ENCODE results near the gene GET4.

Gene GET4

GRCh38 chr7:860149-860548, 16.2 kb upstream of the GET4 start:
- TF ChIP-seq, protein P1, sequence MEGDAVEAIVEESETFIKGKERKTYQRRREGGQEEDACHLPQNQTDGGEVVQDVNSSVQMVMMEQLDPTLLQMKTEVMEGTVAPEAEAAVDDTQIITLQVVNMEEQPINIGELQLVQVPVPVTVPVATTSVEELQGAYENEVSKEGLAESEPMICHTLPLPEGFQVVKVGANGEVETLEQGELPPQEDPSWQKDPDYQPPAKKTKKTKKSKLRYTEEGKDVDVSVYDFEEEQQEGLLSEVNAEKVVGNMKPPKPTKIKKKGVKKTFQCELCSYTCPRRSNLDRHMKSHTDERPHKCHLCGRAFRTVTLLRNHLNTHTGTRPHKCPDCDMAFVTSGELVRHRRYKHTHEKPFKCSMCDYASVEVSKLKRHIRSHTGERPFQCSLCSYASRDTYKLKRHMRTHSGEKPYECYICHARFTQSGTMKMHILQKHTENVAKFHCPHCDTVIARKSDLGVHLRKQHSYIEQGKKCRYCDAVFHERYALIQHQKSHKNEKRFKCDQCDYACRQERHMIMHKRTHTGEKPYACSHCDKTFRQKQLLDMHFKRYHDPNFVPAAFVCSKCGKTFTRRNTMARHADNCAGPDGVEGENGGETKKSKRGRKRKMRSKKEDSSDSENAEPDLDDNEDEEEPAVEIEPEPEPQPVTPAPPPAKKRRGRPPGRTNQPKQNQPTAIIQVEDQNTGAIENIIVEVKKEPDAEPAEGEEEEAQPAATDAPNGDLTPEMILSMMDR (IDR thresholded peaks at IDR 0.05; ENCODE audit: low read depth, low read length, missing control alignments): no peak
- no peak overlapping the region for H3K4me3 ChIP-seq (ENCODE audit: low read depth, low read length)
- DNase-seq (ENCODE audit: low read depth): no peak
- in situ Hi-C loops (cut with HindIII; ENCODE audit: low sequenced_read_pairs): no loop called here

DNA sequence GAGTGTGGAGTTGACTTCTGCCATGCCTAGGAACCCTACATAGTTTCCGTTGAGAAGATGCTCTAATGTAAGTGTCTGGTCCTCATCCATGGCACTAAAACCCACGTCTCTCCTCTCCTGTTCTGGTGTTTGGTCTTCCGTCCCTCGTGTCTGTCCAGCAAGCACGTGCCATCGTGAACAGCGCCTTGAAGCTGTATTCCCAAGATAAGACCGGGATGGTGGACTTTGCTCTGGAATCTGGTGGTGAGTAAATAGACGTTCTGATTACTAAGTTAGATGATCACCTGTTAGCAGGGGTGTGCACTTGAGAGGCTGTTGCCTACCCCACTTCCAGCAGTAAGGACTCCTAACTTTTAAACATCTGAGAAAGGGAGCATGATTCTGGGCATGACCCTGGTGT, 15.1 kb upstream of the GET4 start:
- no peak for DNase-seq (ENCODE audit: low read depth)
- H3K4me3 ChIP-seq (ENCODE audit: low read depth, low read length): no peak overlapping the region
- TF ChIP-seq, protein P1 (IDR thresholded peaks at IDR 0.05; ENCODE audit: low read depth, low read length, missing control alignments): no peak
- in situ Hi-C loops (cut with HindIII; ENCODE audit: low sequenced_read_pairs): no loop called here

DNA sequence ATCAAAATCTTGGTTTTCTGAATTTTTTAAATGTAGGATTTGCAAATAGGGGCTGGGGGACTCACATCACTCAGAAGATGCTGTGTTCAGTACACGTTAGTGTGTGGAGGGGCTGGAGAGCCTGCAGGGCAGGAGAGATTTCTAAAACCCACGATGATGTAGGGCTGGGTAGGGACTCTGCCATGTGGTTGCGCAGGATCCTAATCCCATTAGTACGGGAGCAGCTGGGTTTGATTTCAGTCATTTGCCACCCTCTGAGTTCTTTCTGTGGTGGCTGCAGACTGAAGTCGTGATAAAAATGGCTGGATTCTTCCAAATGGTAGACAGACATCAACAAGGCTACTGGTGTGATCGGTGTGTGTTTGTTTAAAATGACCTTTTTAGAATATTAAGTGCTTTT, 14.2 kb upstream of the GET4 start:
- no peak for DNase-seq (ENCODE audit: low read depth)
- in situ Hi-C loops (cut with HindIII; ENCODE audit: low sequenced_read_pairs): no loop called here
- H3K4me3 ChIP-seq (ENCODE audit: low read depth, low read length): no peak overlapping the region
- TF ChIP-seq, protein P1 (IDR thresholded peaks at IDR 0.05; ENCODE audit: low read depth, low read length, missing control alignments): no peak

DNA sequence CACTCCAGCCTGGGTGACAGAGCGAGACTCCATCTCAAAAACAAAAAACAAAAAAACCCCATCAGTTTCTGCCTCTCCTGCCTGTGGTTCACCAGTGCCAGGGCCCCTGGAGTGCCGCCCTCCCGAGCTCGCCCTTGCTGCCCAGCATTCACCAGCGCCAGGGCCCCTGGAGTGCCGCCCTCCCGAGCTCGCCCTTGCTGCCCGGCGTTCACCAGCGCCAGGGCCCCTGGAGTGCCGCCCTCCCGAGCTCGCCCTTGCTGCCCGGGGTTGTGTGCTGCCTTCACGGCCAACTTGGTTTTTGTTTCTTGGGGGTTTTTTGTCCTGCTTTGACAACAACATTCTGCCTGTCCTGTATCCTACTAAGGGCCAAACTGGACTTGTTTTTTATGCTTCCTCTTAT, 13.2 kb upstream of the GET4 start:
- DNase-seq (ENCODE audit: low read depth): no peak
- in situ Hi-C loops (cut with HindIII; ENCODE audit: low sequenced_read_pairs): no loop called here
- no peak overlapping the region for H3K4me3 ChIP-seq (ENCODE audit: low read depth, low read length)
- TF ChIP-seq, protein P1 (IDR thresholded peaks at IDR 0.05; ENCODE audit: low read depth, low read length, missing control alignments): no peak

- TF ChIP-seq, protein P1 (IDR thresholded peaks at IDR 0.05; ENCODE audit: low read depth, low read length, missing control alignments): no peak
- no peak overlapping the region for H3K4me3 ChIP-seq (ENCODE audit: low read depth, low read length)
- in situ Hi-C loops (cut with HindIII; ENCODE audit: low sequenced_read_pairs): no loop called here
- DNase-seq (ENCODE audit: low read depth): no peak
Measured at GRCh38 chr7:865921-866320, 10.4 kb upstream of the GET4 start.

- DNase-seq (ENCODE audit: low read depth): peak; percentile 69
- TF ChIP-seq, protein P1 (IDR thresholded peaks at IDR 0.05; ENCODE audit: low read depth, low read length, missing control alignments): no peak
- no peak overlapping the region for H3K4me3 ChIP-seq (ENCODE audit: low read depth, low read length)
- in situ Hi-C loops (cut with HindIII; ENCODE audit: low sequenced_read_pairs): no loop called here
Measured at GRCh38 chr7:867001-867405, 9.4 kb upstream of the GET4 start.
